K562 (cell line): ENCODE measurements around the gene GOLGA8A. TPM values are rescaled to one million over a fixed set of nuclear protein-coding genes. Genes with fewer than 3 reads are reported as not detected.

Experiments
- polyA plus RNA-seq, 8 experiments: library from polyadenylated mRNA; depleted of rRNA in 4 of 8; stranded (reverse) in 5 of 8; unstranded in 3 of 8; fragments of >200 nt; fragmentation: Nextera tagmentation in 2 of 8; fragmentation: Illumina TruSeq in 1 of 8; extraction: Ambion mirVana in 2 of 8; extraction: Trizol in 1 of 8; gene quantifications; 2 replicates each; pipeline versions ENCODE4 v1.2.1 to v1.2.3, GENCODE V29; 2011 to 2014; ENCODE audit warnings: inconsistent platforms in 1 of 8, missing spikeins in 1 of 8
- total RNA-seq, 7 experiments: library from RNA; depleted of rRNA in 6 of 7; stranded (reverse); fragments of >200 nt in 6 of 7; fragmentation: Illumina TruSeq in 2 of 7; extraction: Trizol in 2 of 7; gene quantifications; 2 replicates each; pipeline versions ENCODE4 v1.2.1 to v1.2.3, GENCODE V29; 2011 to 2021; ENCODE audit warnings: low replicate concordance in 1 of 7

Gene GOLGA8A
- total and polyA plus RNA-seq, 9 of the 15 experiments (the other 6 are each of a cell fraction or from before 2014, with no cell fraction given): 11.2 to 191 (median 56.3) TPM

Other genes starting within 250 kb of the GOLGA8A start
- gene KATNBL1, start 227.7 kb downstream of the GOLGA8A start, total RNA-seq (2014; rRNA removed): 21.2 and 21.3 TPM in 2 replicates
- gene KATNBL1, start 227.7 kb downstream of the GOLGA8A start, total RNA-seq (2014; rRNA removed; fragmentation: Illumina TruSeq; extraction: Trizol): 40.0 and 51.1 TPM in 2 replicates
- gene KATNBL1, start 227.7 kb downstream of the GOLGA8A start, total RNA-seq (2015; rRNA removed; fragmentation: Illumina TruSeq; extraction: Trizol): 34.3 and 40.2 TPM in 2 replicates
- gene KATNBL1, start 227.7 kb downstream of the GOLGA8A start, total RNA-seq (2021): 27.8 and 30.0 TPM in 2 replicates
- gene KATNBL1, start 227.7 kb downstream of the GOLGA8A start, polyA plus RNA-seq (2011; rRNA removed): 43.5 and 46.0 TPM in 2 replicates
- gene KATNBL1, start 227.7 kb downstream of the GOLGA8A start, polyA plus RNA-seq (2014; fragmentation: Illumina TruSeq; extraction: Trizol): 18.2 and 22.3 TPM in 2 replicates
- gene KATNBL1, start 227.7 kb downstream of the GOLGA8A start, polyA plus RNA-seq (2014; fragmentation: Nextera tagmentation; extraction: Ambion mirVana): 10 to 100 TPM in 1 of 2 experiments, 1 to 10 TPM in 1; 6.6 to 10.6 TPM
- gene KATNBL1, start 227.7 kb downstream of the GOLGA8A start, polyA plus RNA-seq (2014; rRNA removed): 24.0 and 27.7 TPM in 2 replicates
- gene EMC4, start 212.8 kb downstream of the GOLGA8A start, total RNA-seq (2014; rRNA removed): 143 and 189 TPM in 2 replicates
- gene EMC4, start 212.8 kb downstream of the GOLGA8A start, total RNA-seq (2014; rRNA removed; fragmentation: Illumina TruSeq; extraction: Trizol): 104 and 107 TPM in 2 replicates
- 99.8 and 111 TPM in 2 replicates for gene EMC4, start 212.8 kb downstream of the GOLGA8A start, total RNA-seq (2015; rRNA removed; fragmentation: Illumina TruSeq; extraction: Trizol)
- 98.2 and 102 TPM in 2 replicates for gene EMC4, start 212.8 kb downstream of the GOLGA8A start, total RNA-seq (2021)
- 83.3 and 88.4 TPM in 2 replicates for gene EMC4, start 212.8 kb downstream of the GOLGA8A start, polyA plus RNA-seq (2011; rRNA removed)
- gene EMC4, start 212.8 kb downstream of the GOLGA8A start, polyA plus RNA-seq (2014; fragmentation: Illumina TruSeq; extraction: Trizol): 130 and 139 TPM in 2 replicates
- 10 to 100 TPM; 46.0 to 59.3 TPM for gene EMC4, start 212.8 kb downstream of the GOLGA8A start, polyA plus RNA-seq (2014; fragmentation: Nextera tagmentation; extraction: Ambion mirVana)
- gene EMC4, start 212.8 kb downstream of the GOLGA8A start, polyA plus RNA-seq (2014; rRNA removed): 137 and 181 TPM in 2 replicates
- 4.9 and 5.4 TPM in 2 replicates for gene SLC12A6, start 100.0 kb downstream of the GOLGA8A start, total RNA-seq (2014; rRNA removed)
- gene SLC12A6, start 100.0 kb downstream of the GOLGA8A start, total RNA-seq (2014; rRNA removed; fragmentation: Illumina TruSeq; extraction: Trizol): 8.0 and 9.9 TPM in 2 replicates
- 6.7 and 7.6 TPM in 2 replicates for gene SLC12A6, start 100.0 kb downstream of the GOLGA8A start, total RNA-seq (2015; rRNA removed; fragmentation: Illumina TruSeq; extraction: Trizol)
- 9.0 and 9.4 TPM in 2 replicates for gene SLC12A6, start 100.0 kb downstream of the GOLGA8A start, total RNA-seq (2021)
- 16.3 and 16.4 TPM in 2 replicates for gene SLC12A6, start 100.0 kb downstream of the GOLGA8A start, polyA plus RNA-seq (2011; rRNA removed)
- gene SLC12A6, start 100.0 kb downstream of the GOLGA8A start, polyA plus RNA-seq (2014; fragmentation: Illumina TruSeq; extraction: Trizol): 9.5 and 10.2 TPM in 2 replicates
- 1 to 10 TPM; 1.4 to 2.2 TPM for gene SLC12A6, start 100.0 kb downstream of the GOLGA8A start, polyA plus RNA-seq (2014; fragmentation: Nextera tagmentation; extraction: Ambion mirVana)
- 5.7 and 7.5 TPM in 2 replicates for gene SLC12A6, start 100.0 kb downstream of the GOLGA8A start, polyA plus RNA-seq (2014; rRNA removed)
- 252 and 327 TPM in 2 replicates for gene NOP10, start 94.7 kb downstream of the GOLGA8A start, total RNA-seq (2014; rRNA removed)
- gene NOP10, start 94.7 kb downstream of the GOLGA8A start, total RNA-seq (2014; rRNA removed; fragmentation: Illumina TruSeq; extraction: Trizol): 442 and 449 TPM in 2 replicates
- 420 and 437 TPM in 2 replicates for gene NOP10, start 94.7 kb downstream of the GOLGA8A start, total RNA-seq (2015; rRNA removed; fragmentation: Illumina TruSeq; extraction: Trizol)
- 250 and 262 TPM in 2 replicates for gene NOP10, start 94.7 kb downstream of the GOLGA8A start, total RNA-seq (2021)
- 616 and 642 TPM in 2 replicates for gene NOP10, start 94.7 kb downstream of the GOLGA8A start, polyA plus RNA-seq (2011; rRNA removed)
- 570 and 631 TPM in 2 replicates for gene NOP10, start 94.7 kb downstream of the GOLGA8A start, polyA plus RNA-seq (2014; fragmentation: Illumina TruSeq; extraction: Trizol)
- 1,000 to 10,000 TPM; 1,599 to 1,663 TPM for gene NOP10, start 94.7 kb downstream of the GOLGA8A start, polyA plus RNA-seq (2014; fragmentation: Nextera tagmentation; extraction: Ambion mirVana)
- 428 and 573 TPM in 2 replicates for gene NOP10, start 94.7 kb downstream of the GOLGA8A start, polyA plus RNA-seq (2014; rRNA removed)
- 0.05 TPM in 1 of 2 replicates, not detected in the other for gene NUTM1, start 94.5 kb downstream of the GOLGA8A start, total RNA-seq (2014; rRNA removed)
- gene NUTM1, start 94.5 kb downstream of the GOLGA8A start, total RNA-seq (2014; rRNA removed; fragmentation: Illumina TruSeq; extraction: Trizol): 0.04 TPM in 1 of 2 replicates, not detected in the other
- not detected in 2 replicates for gene NUTM1, start 94.5 kb downstream of the GOLGA8A start, total RNA-seq (2015; rRNA removed; fragmentation: Illumina TruSeq; extraction: Trizol)
- gene NUTM1, start 94.5 kb downstream of the GOLGA8A start, total RNA-seq (2021): 0.04 TPM in 1 of 2 replicates, not detected in the other
- gene NUTM1, start 94.5 kb downstream of the GOLGA8A start, polyA plus RNA-seq (2011; rRNA removed): not detected in 2 replicates
- 0.04 TPM in 1 of 2 replicates, not detected in the other for gene NUTM1, start 94.5 kb downstream of the GOLGA8A start, polyA plus RNA-seq (2014; fragmentation: Illumina TruSeq; extraction: Trizol)
- gene NUTM1, start 94.5 kb downstream of the GOLGA8A start, polyA plus RNA-seq (2014; fragmentation: Nextera tagmentation; extraction: Ambion mirVana): under 1 TPM in 1 of 2 experiments, not detected in 1; 0.01 TPM
- 0.01 TPM in 1 of 2 replicates, not detected in the other for gene NUTM1, start 94.5 kb downstream of the GOLGA8A start, polyA plus RNA-seq (2014; rRNA removed)
- 7.3 and 12.4 TPM in 2 replicates for gene LPCAT4, start 70.6 kb downstream of the GOLGA8A start, total RNA-seq (2014; rRNA removed)
- 7.7 and 10.8 TPM in 2 replicates for gene LPCAT4, start 70.6 kb downstream of the GOLGA8A start, total RNA-seq (2014; rRNA removed; fragmentation: Illumina TruSeq; extraction: Trizol)
- gene LPCAT4, start 70.6 kb downstream of the GOLGA8A start, total RNA-seq (2015; rRNA removed; fragmentation: Illumina TruSeq; extraction: Trizol): 13.3 and 14.4 TPM in 2 replicates
- 29.2 and 29.6 TPM in 2 replicates for gene LPCAT4, start 70.6 kb downstream of the GOLGA8A start, total RNA-seq (2021)
- 27.5 and 48.2 TPM in 2 replicates for gene LPCAT4, start 70.6 kb downstream of the GOLGA8A start, polyA plus RNA-seq (2011; rRNA removed)
- gene LPCAT4, start 70.6 kb downstream of the GOLGA8A start, polyA plus RNA-seq (2014; fragmentation: Illumina TruSeq; extraction: Trizol): 27.2 and 34.3 TPM in 2 replicates
- 10 to 100 TPM in 1 of 2 experiments, 1 to 10 TPM in 1; 7.6 to 12.3 TPM for gene LPCAT4, start 70.6 kb downstream of the GOLGA8A start, polyA plus RNA-seq (2014; fragmentation: Nextera tagmentation; extraction: Ambion mirVana)
- 28.4 and 32.7 TPM in 2 replicates for gene LPCAT4, start 70.6 kb downstream of the GOLGA8A start, polyA plus RNA-seq (2014; rRNA removed)
- gene GOLGA8B, start 145.8 kb upstream of the GOLGA8A start, total RNA-seq (2014; rRNA removed): 42.7 and 54.1 TPM in 2 replicates
- 45.5 and 53.2 TPM in 2 replicates for gene GOLGA8B, start 145.8 kb upstream of the GOLGA8A start, total RNA-seq (2014; rRNA removed; fragmentation: Illumina TruSeq; extraction: Trizol)
- 33.8 TPM in 2 replicates for gene GOLGA8B, start 145.8 kb upstream of the GOLGA8A start, total RNA-seq (2015; rRNA removed; fragmentation: Illumina TruSeq; extraction: Trizol)
- 65.3 and 79.5 TPM in 2 replicates for gene GOLGA8B, start 145.8 kb upstream of the GOLGA8A start, total RNA-seq (2021)
- 120 and 133 TPM in 2 replicates for gene GOLGA8B, start 145.8 kb upstream of the GOLGA8A start, polyA plus RNA-seq (2011; rRNA removed)
- 63.1 and 84.4 TPM in 2 replicates for gene GOLGA8B, start 145.8 kb upstream of the GOLGA8A start, polyA plus RNA-seq (2014; fragmentation: Illumina TruSeq; extraction: Trizol)
- gene GOLGA8B, start 145.8 kb upstream of the GOLGA8A start, polyA plus RNA-seq (2014; fragmentation: Nextera tagmentation; extraction: Ambion mirVana): 10 to 100 TPM in 1 of 2 experiments, 1 to 10 TPM in 1; 7.9 to 10.2 TPM
- gene GOLGA8B, start 145.8 kb upstream of the GOLGA8A start, polyA plus RNA-seq (2014; rRNA removed): 166 and 236 TPM in 2 replicates